Measurements from ENCODE around the gene PTPRD. TPM values are rescaled to one million over a fixed set of nuclear protein-coding genes. Genes with fewer than 3 reads are reported as not detected.

The PTPRD gene
- total RNA-seq, 1 donor from 2014 or later: 197 TPM

GRCh38 chr9:10003047-10003446 lies 609.8 kb downstream of the PTPRD start:
- no peaks in the 10 kb centered on the region for H3K9me3 Mint-ChIP-seq
- no peaks in the 10 kb centered on the region for H3K36me3 Mint-ChIP-seq
- no peak for TF ChIP-seq CTCF (conservative IDR thresholded peaks at IDR 0.05)
- DNase-seq (ENCODE audit: extremely low spot score, unreplicated experiment): no peak
- no peak overlapping the region for H3K27ac Mint-ChIP-seq
- peaks cover 11% of the 10 kb centered on the region for H3K4me1 Mint-ChIP-seq (ENCODE audit: unreplicated experiment)
- H3K27me3 Mint-ChIP-seq: no peaks in the 10 kb centered on the region
- H3K4me3 Mint-ChIP-seq: no peak overlapping the region

- Mint-ChIP-seq H3K27me3 (no peaks in the 10 kb centered on the region), H3K36me3 (no peaks in the 10 kb centered on the region), H3K27ac (no peak overlapping the region), H3K9me3 (no peaks in the 10 kb centered on the region), H3K4me1 (ENCODE audit: unreplicated experiment) (peaks cover 11% of the 10 kb centered on the region), H3K4me3 (no peak overlapping the region)
- no peak for TF ChIP-seq CTCF (conservative IDR thresholded peaks at IDR 0.05)
- no peak for DNase-seq (ENCODE audit: extremely low spot score, unreplicated experiment)
These were observed 612.1 kb downstream of the PTPRD start for GRCh38 chr9:10000669-10001068.

GRCh38 chr9:9998491-9999287 lies 614.1 kb downstream of the PTPRD start:
- peak; percentile 63 for TF ChIP-seq CTCF (conservative IDR thresholded peaks at IDR 0.05)
- Mint-ChIP-seq H3K36me3 (no peaks in the 10 kb centered on the region), H3K27ac (no peak overlapping the region), H3K4me1 (ENCODE audit: unreplicated experiment) (peaks cover 11% of the 10 kb centered on the region), H3K9me3 (no peaks in the 10 kb centered on the region), H3K27me3 (no peaks in the 10 kb centered on the region), H3K4me3 (no peak overlapping the region)
- no peak for DNase-seq (ENCODE audit: extremely low spot score, unreplicated experiment)

- no peak overlapping the region for H3K27ac Mint-ChIP-seq
- no peaks in the 10 kb centered on the region for H3K9me3 Mint-ChIP-seq
- H3K4me1 Mint-ChIP-seq (ENCODE audit: unreplicated experiment): peaks cover 11% of the 10 kb centered on the region
- no peak for DNase-seq (ENCODE audit: extremely low spot score, unreplicated experiment)
- TF ChIP-seq CTCF (conservative IDR thresholded peaks at IDR 0.05): no peak
- no peak overlapping the region for H3K4me3 Mint-ChIP-seq
- no peaks in the 10 kb centered on the region for H3K27me3 Mint-ChIP-seq
- H3K36me3 Mint-ChIP-seq: no peaks in the 10 kb centered on the region
These were observed 615.2 kb downstream of the PTPRD start for GRCh38 chr9:9997585-9997984.

GRCh38 chr9:9996259-9996658 lies 616.5 kb downstream of the PTPRD start:
- peaks cover 11% of the 10 kb centered on the region for H3K4me1 Mint-ChIP-seq (ENCODE audit: unreplicated experiment)
- peaks cover 4% of the 10 kb centered on the region for H3K9me3 Mint-ChIP-seq
- H3K36me3 Mint-ChIP-seq: no peaks in the 10 kb centered on the region
- no peak overlapping the region for H3K4me3 Mint-ChIP-seq
- no peak overlapping the region for H3K27ac Mint-ChIP-seq
- DNase-seq (ENCODE audit: extremely low spot score, unreplicated experiment): no peak
- no peak for TF ChIP-seq CTCF (conservative IDR thresholded peaks at IDR 0.05)
- no peaks in the 10 kb centered on the region for H3K27me3 Mint-ChIP-seq
